ENCODE measurements around the gene PHKA2. TPM values are rescaled to one million over a fixed set of nuclear protein-coding genes. Genes with fewer than 3 reads are reported as not detected.

Gene PHKA2
- total and polyA plus RNA-seq, 3 donors from 2014 or later, result 42.4 to 95.7 (median 89.9) TPM

GRCh38 chrX:18933617-18934016 is 50.3 kb downstream of the PHKA2 start:
- no peaks in the 10 kb centered on the region for H3K4me1 ChIP-seq
- intact Hi-C loops (cut with DNase I; ENCODE audit: low total_unique reads), result no loop called here
- H3K27me3 ChIP-seq, result no peaks in the 10 kb centered on the region
- no peaks in the 10 kb centered on the region for H3K9me3 ChIP-seq
- H3K4me3 ChIP-seq, result no peak overlapping the region
- 95 to 100% methylated on average over 3 of the region's 3 CpGs for WGBS, 2 donors
- no peak for TF ChIP-seq CTCF (IDR thresholded peaks at IDR 0.05)
- no peak overlapping the region for H3K27ac ChIP-seq
- no peak for DNase-seq
- H3K36me3 ChIP-seq (ENCODE audit: low read depth, missing control alignments), result no peaks in the 10 kb centered on the region

- no peak overlapping the region for H3K4me3 ChIP-seq
- H3K36me3 ChIP-seq (ENCODE audit: low read depth, missing control alignments), result no peaks in the 10 kb centered on the region
- H3K9me3 ChIP-seq, result no peaks in the 10 kb centered on the region
- no peaks in the 10 kb centered on the region for H3K4me1 ChIP-seq
- H3K27ac ChIP-seq, result no peak overlapping the region
- no peak for DNase-seq
- TF ChIP-seq POLR2A (IDR thresholded peaks at IDR 0.05) (no peak), CTCF (IDR thresholded peaks at IDR 0.05) (no peak)
- H3K27me3 ChIP-seq, result no peaks in the 10 kb centered on the region
- WGBS, 2 donors, result 71 to 74% methylated on average over 7 to 9 of the region's 9 CpGs
- intact Hi-C loops (cut with DNase I; ENCODE audit: low total_unique reads), result no loop called here
Measured at GRCh38 chrX:18931972-18932371, 51.9 kb downstream of the PHKA2 start.

GRCh38 chrX:18929775-18930174 is 54.1 kb downstream of the PHKA2 start:
- no peaks in the 10 kb centered on the region for H3K36me3 ChIP-seq (ENCODE audit: low read depth, missing control alignments)
- no peaks in the 10 kb centered on the region for H3K27me3 ChIP-seq
- H3K4me1 ChIP-seq, result no peaks in the 10 kb centered on the region
- WGBS, 2 donors, result 94 to 100% methylated on average over 3 of the region's 3 CpGs
- no peaks in the 10 kb centered on the region for H3K9me3 ChIP-seq
- intact Hi-C loops (cut with DNase I; ENCODE audit: low total_unique reads), result no loop called here
- no peak overlapping the region for H3K27ac ChIP-seq
- H3K4me3 ChIP-seq, result no peak overlapping the region
- no peak for DNase-seq
- TF ChIP-seq POLR2A (IDR thresholded peaks at IDR 0.05) (no peak), CTCF (IDR thresholded peaks at IDR 0.05) (no peak)

- Histone ChIP-seq H3K36me3 (ENCODE audit: low read depth, missing control alignments) (no peaks in the 10 kb centered on the region), H3K4me1 (no peaks in the 10 kb centered on the region), H3K9me3 (no peaks in the 10 kb centered on the region), H3K27ac (no peak overlapping the region), H3K4me3 (no peak overlapping the region), H3K27me3 (no peaks in the 10 kb centered on the region)
- WGBS, 2 donors, result 80% methylated on average over 1 of the region's 1 CpG
- DNase-seq, result no peak
- TF ChIP-seq CTCF (IDR thresholded peaks at IDR 0.05) (no peak), POLR2A (IDR thresholded peaks at IDR 0.05) (no peak)
- intact Hi-C loops (cut with DNase I; ENCODE audit: low total_unique reads), result no loop called here
Measured at GRCh38 chrX:18927558-18927957, 56.4 kb downstream of the PHKA2 start.

GRCh38 chrX:18924507-18925088 is 59.3 kb downstream of the PHKA2 start:
- H3K4me3 ChIP-seq, result no peak overlapping the region
- no peak for DNase-seq
- no peak overlapping the region for H3K27ac ChIP-seq
- WGBS, 2 donors, result 86 to 92% methylated on average over 5 to 6 of the region's 6 CpGs
- intact Hi-C loops (cut with DNase I; ENCODE audit: low total_unique reads), result no loop called here
- H3K27me3 ChIP-seq, result no peaks in the 10 kb centered on the region
- H3K9me3 ChIP-seq, result no peaks in the 10 kb centered on the region
- TF ChIP-seq POLR2A (IDR thresholded peaks at IDR 0.05), result no peak
- no peak for TF ChIP-seq CTCF (IDR thresholded peaks at IDR 0.05)
- no peaks in the 10 kb centered on the region for H3K4me1 ChIP-seq
- no peaks in the 10 kb centered on the region for H3K36me3 ChIP-seq (ENCODE audit: low read depth, missing control alignments)

Data from testis (tissue), 3 donors.